ENCODE data around the gene PANK4. TPM values are rescaled to one million over a fixed set of nuclear protein-coding genes. Genes with fewer than 3 reads are reported as not detected.

The PANK4 gene
- total RNA-seq, 1 donor from 2014 or later = 22.4 TPM

DNA sequence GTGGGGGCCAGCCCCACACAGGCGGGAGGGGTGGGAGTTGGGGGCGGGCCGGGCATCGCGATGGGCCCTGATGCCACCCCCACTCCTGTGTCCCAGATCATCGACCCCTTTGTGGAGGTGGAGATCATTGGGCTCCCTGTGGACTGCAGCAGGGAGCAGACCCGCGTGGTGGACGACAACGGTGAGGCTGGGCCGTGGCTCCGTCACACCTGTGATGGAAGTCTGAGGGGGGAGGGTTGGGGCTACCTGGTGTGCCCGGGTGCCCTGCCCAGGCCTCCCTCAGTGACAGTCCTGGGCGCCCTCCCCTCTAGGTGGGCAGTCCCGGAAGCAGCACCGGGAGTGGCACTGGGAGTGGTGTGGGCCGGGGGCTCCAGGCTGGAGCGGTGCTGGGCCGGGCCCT lies 27.7 kb downstream of the PANK4 start:
- no peak for DNase-seq (ENCODE audit: low read depth, low spot score)

DNA sequence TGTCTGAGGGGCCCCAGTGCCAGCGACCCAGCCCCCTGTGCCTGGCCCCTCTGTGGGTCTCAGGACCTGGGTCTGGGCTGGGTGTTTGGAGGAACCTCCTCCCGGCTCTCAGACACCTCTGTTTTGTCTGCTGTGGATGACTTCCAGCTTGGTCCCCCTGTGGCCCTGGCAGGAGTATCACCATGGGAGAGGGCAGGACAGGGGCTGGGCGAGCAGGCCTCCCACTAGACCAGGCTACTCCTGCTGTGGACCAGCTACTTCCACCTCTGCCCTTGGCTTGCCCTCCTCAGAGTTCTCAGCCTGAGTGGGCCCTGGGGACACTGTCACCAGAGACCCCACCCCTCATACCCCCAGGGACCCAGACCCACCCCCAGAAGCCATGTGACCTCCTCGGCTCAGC lies 28.5 kb downstream of the PANK4 start:
- DNase-seq (ENCODE audit: low read depth, low spot score) = no peak

DNA sequence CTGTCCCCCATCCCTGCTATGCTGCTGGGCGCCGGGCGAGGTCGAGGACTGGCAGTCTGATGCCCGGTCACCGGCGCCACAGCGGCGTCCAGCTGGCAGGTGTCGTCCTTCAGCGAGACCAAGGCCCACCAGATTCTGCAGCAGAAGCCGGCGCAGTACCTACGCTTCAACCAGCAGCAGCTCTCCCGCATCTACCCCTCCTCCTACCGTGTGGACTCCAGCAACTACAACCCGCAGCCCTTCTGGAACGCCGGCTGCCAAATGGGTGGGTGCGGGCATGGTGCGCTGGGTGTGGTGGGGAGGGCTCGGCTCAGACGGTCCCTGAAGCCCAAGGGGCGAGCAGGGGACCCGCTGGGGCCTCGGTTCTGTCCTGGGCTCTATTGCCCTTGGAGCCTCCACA lies 29.6 kb downstream of the PANK4 start:
- DNase-seq (ENCODE audit: low read depth, low spot score) = no peak

DNA sequence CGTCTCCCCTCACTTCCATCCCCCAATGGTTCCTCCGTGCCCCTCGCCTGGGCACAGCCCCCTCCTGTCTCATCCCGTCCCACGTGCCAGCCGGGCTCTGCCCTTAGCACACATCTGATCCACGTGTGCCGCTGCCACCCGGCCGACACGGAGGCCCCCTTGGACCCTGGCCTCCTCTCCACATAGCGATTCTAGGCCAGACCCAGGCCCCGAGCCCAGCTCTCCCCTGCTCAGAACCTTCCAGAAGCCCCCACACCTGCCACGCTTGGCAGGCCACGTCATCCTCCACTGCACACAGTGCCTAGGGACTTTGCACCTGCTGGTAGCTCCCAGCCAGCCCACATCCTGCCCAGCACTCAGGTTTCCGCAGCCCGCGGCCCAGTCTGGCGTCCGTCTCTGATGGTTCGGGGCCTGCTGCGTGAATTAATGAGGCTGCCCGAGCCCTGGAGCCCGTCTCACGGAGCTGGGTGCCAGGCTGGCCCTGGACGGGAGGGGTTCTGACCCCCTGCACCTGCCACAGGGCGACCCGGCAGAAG lies 30.2 kb downstream of the PANK4 start:
- DNase-seq (ENCODE audit: low read depth, low spot score) = no peak

DNA sequence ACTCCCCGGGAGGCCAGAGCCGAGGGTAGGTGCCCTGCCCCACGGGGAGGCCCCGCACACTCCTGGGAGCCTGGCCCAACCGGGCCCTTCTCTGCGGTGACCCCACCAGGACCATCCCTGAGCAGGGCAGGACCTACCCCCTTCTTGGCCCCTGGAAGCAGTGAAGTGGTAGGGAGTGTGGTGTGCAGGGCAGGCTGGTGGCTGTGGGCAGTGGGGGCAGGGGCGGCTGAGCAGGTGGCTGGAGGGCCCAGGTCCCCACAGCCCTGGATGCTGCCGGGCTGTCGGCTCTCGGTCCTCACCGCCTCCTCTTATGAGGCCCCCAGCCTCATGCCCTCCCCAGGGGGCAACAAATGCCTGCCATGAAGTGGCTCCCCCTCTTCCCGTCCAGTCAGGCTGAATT lies 30.9 kb downstream of the PANK4 start:
- no peak for DNase-seq (ENCODE audit: low read depth, low spot score)

DNA sequence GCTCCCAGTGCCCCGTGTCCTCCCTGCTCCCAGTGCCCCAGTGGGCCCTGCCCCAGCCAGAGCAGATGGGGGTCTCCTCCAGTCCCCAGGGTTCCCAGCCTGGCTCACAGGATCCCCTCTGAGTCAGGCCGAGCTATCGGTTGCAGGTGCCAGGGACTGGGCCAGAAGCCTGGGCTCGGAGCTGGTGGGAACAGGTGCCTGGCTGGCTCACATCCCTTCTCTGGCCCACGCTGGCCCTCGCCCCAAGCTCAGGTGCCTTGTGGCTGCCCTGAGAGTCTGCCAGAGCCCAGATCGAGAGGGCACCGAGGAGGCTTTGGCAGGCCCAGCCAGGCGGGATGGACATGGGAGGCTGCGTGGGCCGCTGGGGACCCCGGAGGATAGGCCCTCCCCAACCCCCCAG lies 31.4 kb downstream of the PANK4 start:
- DNase-seq (ENCODE audit: low read depth, low spot score) = no peak

DNA sequence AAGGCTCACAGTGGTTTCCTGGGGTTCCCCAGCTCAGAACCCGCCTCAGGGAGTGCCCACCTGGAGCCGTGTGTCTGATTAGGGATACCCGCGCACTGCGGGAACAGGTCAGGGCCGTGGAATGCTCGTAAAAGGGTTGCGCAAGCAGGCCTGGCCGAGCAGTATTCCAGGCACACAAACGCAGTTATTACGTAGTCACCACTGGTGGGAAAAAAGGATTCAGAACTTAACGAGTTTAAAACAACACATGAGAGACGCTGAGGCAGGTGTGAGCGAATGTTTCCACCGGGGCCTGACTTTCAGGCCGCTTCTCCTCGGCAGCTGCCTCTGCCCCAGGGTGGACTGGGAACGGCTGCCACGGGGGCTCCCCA lies 32.1 kb downstream of the PANK4 start:
- no peak for DNase-seq (ENCODE audit: low read depth, low spot score)

DNA sequence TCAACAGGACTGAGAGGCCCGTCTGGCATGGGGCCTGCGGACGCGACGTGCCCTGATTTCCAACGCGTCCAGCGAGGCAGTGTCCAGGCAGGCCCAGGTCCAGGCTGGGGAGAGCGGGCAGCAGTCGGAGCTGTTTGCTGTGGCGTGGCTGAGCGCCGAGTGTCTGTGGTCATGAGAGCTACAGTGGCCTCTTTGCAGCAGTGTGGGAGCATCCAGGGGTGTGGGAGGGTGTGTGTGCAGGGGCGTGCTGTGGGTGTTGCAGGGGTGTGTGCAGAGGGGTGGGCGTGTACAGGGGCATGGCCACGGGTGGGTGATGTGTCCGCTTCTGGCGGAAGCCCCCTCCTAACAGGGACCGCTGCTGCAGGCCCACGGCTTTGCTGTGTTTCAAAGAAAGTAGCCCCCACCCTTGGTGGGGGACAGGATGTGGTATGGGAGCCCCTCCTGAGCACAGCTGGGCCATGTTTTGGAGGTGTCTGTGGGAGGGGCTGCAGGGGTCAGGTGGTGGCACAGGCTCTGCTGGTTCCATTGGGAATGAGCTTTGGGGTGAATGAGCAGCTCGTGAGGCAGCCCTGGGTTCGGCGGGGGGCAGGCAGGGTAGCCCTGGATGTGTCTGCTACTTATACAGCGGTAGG lies 32.6 kb downstream of the PANK4 start:
- DNase-seq (ENCODE audit: low read depth, low spot score) = no peak

DNA sequence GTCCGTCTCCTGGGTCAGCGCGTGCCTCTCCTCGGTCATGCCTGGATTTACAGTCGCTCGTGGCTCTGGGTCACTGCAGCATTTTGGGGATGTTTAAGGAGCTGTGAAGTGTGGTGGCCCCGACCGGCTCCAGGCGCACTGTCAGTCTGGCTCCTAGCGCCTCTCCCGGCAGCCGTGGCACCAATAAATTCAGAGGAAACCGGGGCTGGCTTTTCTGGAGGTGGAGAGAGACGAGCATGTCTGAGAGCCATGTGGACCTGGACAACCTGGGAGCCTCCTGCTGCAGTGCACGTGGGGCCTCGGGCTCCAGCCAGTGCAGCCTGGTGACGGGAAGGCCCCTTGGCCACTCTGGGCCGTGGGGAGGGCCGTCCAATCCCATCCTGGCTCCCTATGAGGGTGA lies 33.2 kb downstream of the PANK4 start:
- DNase-seq (ENCODE audit: low read depth, low spot score) = no peak

DNA sequence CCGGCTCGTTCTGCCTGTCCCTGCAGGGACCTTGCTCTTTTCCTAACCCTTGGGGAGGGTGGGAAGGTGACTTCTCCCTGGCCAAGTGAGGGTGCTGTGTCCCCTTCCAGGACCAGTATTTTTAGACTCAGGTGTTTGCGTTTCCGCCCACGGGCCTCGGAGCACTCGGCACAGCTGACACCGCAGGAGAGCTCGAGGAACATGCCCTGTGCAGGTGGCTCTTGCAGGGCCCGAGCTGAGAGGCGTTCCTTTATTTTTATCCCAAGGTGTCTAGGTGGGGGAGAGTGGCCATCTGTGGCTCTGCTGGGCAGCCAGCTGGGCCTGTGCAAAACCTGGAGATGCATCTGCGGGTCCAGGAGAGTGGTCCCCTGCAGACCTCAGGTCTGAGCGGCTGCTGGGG lies 34.3 kb downstream of the PANK4 start:
- no peak for DNase-seq (ENCODE audit: low read depth, low spot score)

DNA sequence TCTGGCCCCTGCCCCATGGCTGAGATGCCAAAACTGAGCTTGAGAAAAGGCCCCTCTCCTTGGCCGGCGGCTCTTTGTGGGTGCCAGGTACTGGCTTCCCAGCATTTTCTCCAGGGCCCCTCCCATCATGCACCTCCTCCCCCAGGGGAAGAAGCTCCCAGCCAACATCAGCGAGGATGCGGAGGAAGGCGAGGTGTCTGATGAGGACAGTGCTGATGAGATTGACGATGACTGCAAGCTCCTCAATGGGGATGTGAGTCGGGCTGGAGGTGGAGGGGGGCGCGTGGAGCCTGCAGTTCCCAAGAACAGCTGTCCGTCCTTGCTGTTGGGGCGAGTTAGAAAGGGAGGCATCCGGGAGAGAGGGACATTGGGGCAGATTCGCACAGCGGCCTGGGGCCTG lies 36.8 kb downstream of the PANK4 start:
- DNase-seq (ENCODE audit: low read depth, low spot score) = no peak

DNA sequence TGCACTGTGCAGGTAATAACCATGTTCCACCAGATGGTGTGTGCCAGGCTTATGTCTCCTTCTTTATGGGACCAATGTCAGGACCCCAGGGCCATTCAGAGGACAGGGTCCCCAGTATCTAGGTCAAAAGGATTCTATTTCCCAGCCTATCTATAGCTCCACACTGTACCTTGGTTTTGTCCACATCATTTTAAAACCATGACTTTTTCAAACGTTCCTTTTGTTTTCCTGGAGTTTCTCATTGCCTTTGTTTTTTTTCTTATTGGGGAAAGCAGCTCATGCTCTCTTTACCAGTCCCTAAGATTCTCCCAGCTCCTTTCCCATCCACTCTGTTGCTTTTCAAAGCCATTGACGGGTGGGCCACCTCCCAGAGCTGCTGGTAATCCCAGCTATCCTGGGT lies 37.7 kb downstream of the PANK4 start:
- DNase-seq (ENCODE audit: low read depth, low spot score) = no peak

DNA sequence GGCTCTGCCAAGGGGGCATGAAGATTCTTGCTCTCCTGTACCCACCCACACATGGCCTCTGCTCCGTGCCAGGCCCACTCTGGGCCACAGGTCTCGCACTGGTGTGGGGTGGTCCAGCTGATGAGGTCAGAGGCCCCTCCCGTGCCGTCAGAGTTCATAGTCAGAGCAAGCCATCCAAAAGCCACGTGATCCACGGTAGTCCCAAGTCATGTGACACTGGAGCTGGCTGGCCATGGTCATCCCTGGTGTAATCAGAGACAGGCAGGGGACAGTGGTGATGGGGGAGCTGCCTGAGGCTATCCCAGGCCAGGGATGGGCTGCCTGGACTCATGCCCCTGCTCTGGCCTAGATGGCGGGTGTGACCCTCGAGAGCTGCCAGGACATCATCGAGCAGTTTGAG lies 39.8 kb downstream of the PANK4 start:
- no peak for DNase-seq (ENCODE audit: low read depth, low spot score)

DNA sequence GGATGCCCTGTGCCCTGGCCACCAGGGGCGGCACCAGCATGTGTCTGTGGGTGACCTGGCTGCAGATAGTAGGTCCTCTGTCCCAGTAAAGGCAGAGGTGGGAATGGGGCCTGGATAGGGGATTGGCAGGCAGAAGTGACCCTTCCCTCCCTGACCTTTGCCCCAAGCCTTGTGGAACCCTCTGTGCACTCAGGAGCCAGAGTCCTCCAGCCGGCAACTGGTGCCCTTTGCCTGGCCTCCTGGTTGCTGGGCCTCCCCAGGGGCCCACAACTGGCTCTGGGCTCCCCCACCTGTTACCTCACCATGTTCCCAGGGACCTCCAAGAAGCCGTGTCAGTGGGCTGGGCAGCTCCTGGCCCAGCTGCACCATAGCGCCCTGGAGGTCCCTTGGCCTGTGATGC lies 40.4 kb downstream of the PANK4 start:
- no peak for DNase-seq (ENCODE audit: low read depth, low spot score)

DNA sequence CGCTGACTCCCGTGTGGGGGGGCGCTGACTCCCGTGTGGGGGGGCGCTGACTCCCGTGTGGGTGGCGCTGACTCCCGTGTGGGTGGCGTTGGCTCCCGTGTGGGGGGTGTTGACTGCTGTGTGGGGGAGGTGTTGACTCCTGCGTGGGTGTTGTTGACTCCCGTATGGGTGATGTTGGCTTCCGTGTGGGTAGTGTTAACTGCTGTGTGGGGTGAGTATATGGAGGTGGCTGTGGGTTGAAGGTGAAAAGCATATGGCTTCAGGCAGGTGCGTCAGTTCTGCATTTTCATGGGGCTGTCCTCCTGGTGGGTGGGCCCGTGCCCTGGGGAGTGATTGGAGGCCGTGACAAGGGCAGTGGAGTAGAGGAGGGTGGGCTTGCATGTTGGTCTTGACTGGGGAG lies 42.4 kb downstream of the PANK4 start:
- DNase-seq (ENCODE audit: low read depth, low spot score) = no peak

DNA sequence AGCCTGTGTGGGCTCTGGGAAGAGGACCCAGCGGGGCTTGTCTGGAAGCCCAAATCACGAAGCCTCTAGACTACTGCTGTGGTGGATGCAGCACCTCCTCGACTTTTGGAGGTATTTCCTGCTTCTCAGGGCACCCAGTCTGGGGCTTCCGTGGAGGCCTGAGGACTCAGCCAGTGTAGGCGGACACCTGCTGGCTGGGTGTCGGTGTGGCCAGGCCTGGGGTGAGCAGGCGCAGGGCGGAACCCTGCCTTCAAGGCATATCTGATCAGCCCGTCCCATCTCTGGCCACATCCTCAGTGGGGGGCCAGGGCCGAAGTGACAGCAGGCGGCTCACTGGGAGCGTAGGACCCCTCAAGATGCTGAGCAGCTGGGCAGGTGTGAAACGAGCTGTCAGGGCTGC lies 43.4 kb downstream of the PANK4 start:
- no peak for DNase-seq (ENCODE audit: low read depth, low spot score)

DNA sequence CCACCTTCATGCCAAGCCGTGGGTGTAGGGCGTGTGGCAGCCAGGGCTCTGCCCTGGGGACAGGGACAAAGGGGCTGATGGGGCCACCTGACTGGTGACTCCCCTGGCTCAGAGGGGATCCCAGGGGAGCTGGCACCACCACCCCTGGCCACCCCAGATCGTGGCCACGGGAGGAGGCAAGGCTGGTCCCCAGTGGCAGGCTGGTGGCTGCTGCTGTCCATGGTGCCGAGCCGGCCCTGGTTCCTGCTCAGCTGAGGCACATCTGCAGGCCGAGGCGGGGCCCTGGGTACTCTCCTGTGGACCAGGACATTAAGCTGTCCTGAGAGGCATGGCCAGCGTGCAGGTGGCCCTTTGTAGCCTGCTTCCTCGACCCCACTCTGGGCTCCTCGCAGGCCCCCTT lies 43.8 kb downstream of the PANK4 start:
- no peak for DNase-seq (ENCODE audit: low read depth, low spot score)

DNA sequence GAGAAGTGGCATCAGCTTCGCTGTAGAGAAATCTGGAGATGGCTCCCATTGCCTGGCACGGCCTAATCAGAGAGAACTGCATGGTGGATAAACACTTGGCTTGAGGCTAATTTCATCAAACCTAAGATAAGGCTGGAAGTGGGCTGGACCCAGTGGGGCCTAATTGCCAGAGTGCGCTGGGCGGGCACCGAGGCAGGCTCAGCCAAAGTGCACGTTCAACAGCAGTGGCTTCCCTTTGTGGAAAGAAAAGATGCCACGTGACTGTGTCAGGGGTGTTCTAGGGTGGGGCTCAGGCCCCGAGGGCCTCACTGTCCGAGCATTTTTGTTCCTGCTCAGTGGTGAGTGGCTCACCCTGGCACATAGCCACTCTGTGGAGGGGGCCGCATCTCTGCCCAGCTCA lies 44.5 kb downstream of the PANK4 start:
- no peak for DNase-seq (ENCODE audit: low read depth, low spot score)

DNA sequence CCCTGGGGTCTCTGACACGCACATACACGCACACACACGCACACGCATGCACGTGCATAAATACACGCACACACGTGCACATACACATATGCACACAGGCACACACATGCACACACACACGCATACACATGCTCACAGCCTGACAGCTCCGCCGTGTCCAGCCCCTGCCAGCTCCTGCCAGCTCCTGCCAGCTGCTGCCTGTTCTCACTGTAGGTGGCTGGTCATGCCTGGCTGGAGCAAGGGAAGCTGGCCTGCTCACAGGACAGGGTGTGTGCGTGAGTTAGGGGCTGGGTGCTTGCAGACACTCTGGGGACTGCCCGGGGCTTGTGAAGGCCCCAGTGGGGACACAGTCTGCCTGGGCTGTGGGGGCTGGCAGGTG lies 45.4 kb downstream of the PANK4 start:
- DNase-seq (ENCODE audit: low read depth, low spot score) = no peak

DNA sequence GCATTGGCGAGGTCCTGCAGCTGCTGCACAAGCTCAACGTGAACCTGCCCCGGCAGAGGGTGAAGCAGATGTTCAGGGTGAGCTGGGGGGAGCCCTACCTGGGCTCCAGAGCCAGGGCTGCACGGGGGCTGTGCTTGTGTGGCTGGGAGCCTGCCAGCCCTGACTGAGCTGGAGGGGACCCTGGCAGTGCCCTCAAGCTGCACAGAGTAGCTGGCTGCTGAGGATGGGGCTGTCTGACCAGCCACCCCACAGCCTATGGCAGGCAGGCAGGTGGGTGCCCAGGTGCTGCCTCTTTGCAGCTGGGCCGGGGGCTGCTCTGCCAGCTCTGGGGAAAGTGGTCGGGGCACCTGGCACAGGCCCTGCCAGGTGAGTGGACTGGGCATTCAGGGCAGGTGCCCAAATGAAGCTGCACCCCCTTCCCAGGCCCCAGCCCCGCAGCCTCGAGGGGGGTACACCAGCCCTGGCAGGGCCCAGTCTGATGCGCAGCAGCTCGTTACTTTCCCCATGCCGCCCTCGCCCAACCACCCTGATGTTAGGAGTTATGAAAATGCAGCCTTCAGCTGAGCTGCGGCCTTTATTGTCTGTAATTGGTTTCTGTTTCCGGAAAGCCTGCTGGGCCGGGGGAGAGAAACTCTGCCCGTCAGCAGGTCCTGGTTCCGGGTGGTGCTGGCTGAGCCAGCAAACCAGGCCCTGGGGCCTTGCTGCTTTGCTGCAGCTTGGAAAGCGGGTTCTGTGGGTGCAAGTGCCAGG lies 46.0 kb downstream of the PANK4 start:
- DNase-seq (ENCODE audit: low read depth, low spot score) = no peak

DNA sequence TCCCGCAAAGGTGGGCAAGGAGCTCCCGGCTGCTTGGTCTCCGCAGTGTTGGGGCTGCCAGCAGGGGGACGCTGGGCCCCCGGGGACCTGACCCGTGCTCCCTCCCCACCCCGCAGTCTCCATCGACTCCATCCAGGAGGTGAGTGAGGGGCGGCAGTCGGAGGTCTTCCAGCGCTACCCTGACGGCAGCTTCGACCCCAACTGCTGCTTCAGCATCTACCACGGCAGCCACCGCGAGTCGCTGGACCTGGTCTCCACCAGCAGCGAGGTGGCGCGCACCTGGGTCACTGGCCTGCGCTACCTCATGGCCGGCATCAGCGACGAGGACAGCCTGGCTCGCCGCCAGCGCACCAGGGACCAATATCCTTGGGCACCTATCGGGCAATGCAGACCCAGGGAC lies 46.8 kb downstream of the PANK4 start:
- DNase-seq (ENCODE audit: low read depth, low spot score) = no peak

DNA sequence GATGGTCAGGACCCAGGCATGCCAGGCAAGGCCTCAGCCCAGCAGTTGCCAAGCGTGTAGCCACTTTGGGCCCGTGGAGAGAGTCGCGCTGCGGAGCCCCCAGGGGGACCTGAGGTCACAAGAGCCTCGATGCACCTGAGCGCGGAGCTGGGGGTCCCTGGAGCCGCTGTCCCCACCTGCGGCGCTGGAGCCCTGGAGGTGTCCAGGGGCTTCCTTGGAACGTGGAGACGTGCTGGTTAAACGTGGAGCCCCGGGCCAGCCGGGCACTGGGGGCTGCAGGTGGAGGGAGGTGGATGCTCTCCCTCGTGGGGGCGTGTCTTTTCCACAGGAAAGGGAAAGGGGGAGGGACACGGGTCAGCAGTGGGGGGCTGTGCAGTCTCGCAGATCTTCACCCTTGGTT lies 47.2 kb downstream of the PANK4 start:
- no peak for DNase-seq (ENCODE audit: low read depth, low spot score)

DNA sequence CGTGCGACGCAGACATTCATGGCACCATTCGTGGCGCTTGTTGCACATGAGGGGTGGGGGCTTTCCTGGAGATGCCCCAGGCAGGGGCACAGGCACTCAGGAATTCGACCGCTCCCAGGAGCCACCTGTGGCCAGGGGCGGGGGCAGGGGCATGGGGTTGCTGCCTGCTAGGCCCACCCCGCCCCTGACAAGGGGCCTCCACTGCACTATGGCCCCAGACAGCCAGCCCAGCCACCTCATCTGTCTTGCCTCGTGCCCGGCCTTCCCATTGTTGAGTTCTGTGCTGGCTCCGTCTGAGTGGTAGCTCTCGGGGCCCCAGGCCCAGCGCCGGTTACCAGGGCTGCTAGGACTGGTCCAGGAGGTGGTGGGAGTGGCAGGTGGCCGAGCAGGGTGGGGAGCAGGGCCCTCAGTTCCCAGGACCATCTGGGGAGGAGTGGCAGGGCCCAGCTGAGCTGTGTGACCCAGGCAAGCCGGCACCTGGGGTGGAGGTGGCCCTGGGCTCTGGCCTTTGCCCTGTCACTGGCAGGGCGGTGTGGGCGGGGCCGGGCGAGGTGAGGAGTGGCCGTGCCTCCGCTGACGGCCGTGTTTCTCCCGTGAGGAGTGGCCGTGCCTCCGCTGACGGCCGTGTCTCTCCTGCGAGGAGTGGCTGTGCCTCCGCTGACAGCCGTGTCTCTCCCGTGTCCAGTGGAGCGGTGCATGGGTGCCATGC lies 48.5 kb downstream of the PANK4 start:
- DNase-seq (ENCODE audit: low read depth, low spot score) = no peak

Measured in pulmonary artery endothelial cell (primary cell).